Hepatocyte (in vitro differentiated cells): ENCODE measurements around the gene SKAP1. TPM values are rescaled to one million over a fixed set of nuclear protein-coding genes. Genes with fewer than 3 reads are reported as not detected.

Experiments
- DNase-seq: peaks from one replicate; pipeline ENCODE4 v3.0.0-alpha.2; 2016; ENCODE audit warnings: low spot score
- H2AFZ ChIP-seq: fragments of 200-600 bp; sonication (generic); 2 replicates; pipeline ENCODE4 v1.6.0; 2016; ENCODE audit warnings: antibody characterized with exemption, mild to moderate bottlenecking
- H3K27ac ChIP-seq: fragments of 200-600 bp; sonication (generic); 2 replicates; pipeline ENCODE4 v1.5.1; 2016; ENCODE audit warnings: mild to moderate bottlenecking
- H3K27me3 ChIP-seq: fragments of 200-600 bp; sonication (generic); 2 replicates; pipeline ENCODE4 v1.6.1; 2016
- H3K36me3 ChIP-seq: fragments of 200-600 bp; sonication (generic); replicated peaks from 2 replicates; pipeline ENCODE4 v1.5.1; 2016; ENCODE audit warnings: low read depth; ENCODE audit not compliant: insufficient read depth
- H3K4me1 ChIP-seq: fragments of 200-600 bp; sonication (generic); 2 replicates; pipeline ENCODE4 v1.5.1; 2016; ENCODE audit warnings: mild to moderate bottlenecking, moderate library complexity; ENCODE audit not compliant: insufficient read depth
- H3K4me2 ChIP-seq: fragments of 200-600 bp; sonication (generic); 2 replicates; pipeline ENCODE4 v1.6.0; 2016
- H3K4me3 ChIP-seq: fragments of 200-600 bp; sonication (generic); 2 replicates; pipeline ENCODE4 v1.5.1; 2016; ENCODE audit warnings: mild to moderate bottlenecking
- H3K79me2 ChIP-seq: fragments of 200-600 bp; sonication (generic); 2 replicates; pipeline ENCODE4 v1.6.0; 2017; ENCODE audit warnings: mild to moderate bottlenecking
- H3K9me2 ChIP-seq: fragments of 200-600 bp; sonication (generic); replicated peaks from 2 replicates; pipeline ENCODE4 v1.6.0; 2017; ENCODE audit warnings: mild to moderate bottlenecking; ENCODE audit not compliant: insufficient read depth
- H3K9me3 ChIP-seq: fragments of 200-600 bp; sonication (generic); 2 replicates; pipeline ENCODE4 v1.5.1; 2016; ENCODE audit warnings: low read depth, mild to moderate bottlenecking
- H4K20me1 ChIP-seq: fragments of 200-600 bp; sonication (generic); 2 replicates; pipeline ENCODE4 v1.6.0; 2016; ENCODE audit warnings: mild to moderate bottlenecking; ENCODE audit not compliant: insufficient read depth, poor library complexity, severe bottlenecking
- CTCF ChIP-seq: fragments of 200-600 bp; sonication (generic); IDR thresholded peaks from 2 replicates; pipeline ENCODE4 v1.5.1; 2016; ENCODE audit warnings: antibody characterized with exemption, mild to moderate bottlenecking; ENCODE audit not compliant: poor library complexity
- EZH2 ChIP-seq: fragments of 200-600 bp; sonication (generic); IDR thresholded peaks from 2 replicates; pipeline ENCODE4 v1.6.1; 2016; ENCODE audit warnings: antibody characterized with exemption, mild to moderate bottlenecking, borderline replicate concordance
- EZH2phosphoT487 ChIP-seq: fragments of 200-600 bp; sonication (generic); IDR thresholded peaks from one replicate; pipeline ENCODE4 v1.6.1; 2018; ENCODE audit warnings: antibody characterized with exemption, mild to moderate bottlenecking, low read depth, moderate library complexity; ENCODE audit not compliant: unreplicated experiment, severe bottlenecking
- WGBS: methylation state at CpG from one replicate; pipeline ENCODE4 v1.1.6; 2016; ENCODE audit warnings: low lambda C conversion rate; ENCODE audit errors: missing lambda C conversion rate; 5-methylcytosine and 5-hydroxymethylcytosine counted together
- polyA plus RNA-seq: library from polyadenylated mRNA; unstranded; fragments of >200 nt; fragmentation: Nextera tagmentation; extraction: Ambion mirVana; gene quantifications from 2 replicates; pipeline ENCODE4 v1.2.1, GENCODE V29; 2016
- total RNA-seq: library from RNA; depleted of rRNA; stranded (reverse); fragments of >200 nt; gene quantifications from 2 replicates; pipeline ENCODE4 v1.2.3, GENCODE V29; 2014

The SKAP1 gene
- total and polyA plus RNA-seq, 2 experiments from 2014 or later, result 1.4 to 3.0 TPM

GRCh38 chr17:48335858-48336500, 94.0 kb downstream of the SKAP1 start:
- WGBS, result 1% methylated on average over 5 of the region's 5 CpGs
- TF ChIP-seq EZH2 (no peak), CTCF (peak; percentile 71)
- Histone ChIP-seq H3K79me2 (no peaks in the 10 kb centered on the region), H3K27me3 (peaks cover 32% of the 10 kb centered on the region), H3K4me1 (no peaks in the 10 kb centered on the region), H3K27ac (no peak overlapping the region), H3K4me3 (no peak overlapping the region), H3K4me2 (no peak overlapping the region), H3K36me3 (no peaks in the 10 kb centered on the region), H4K20me1 (no peaks in the 10 kb centered on the region), H2AFZ (no peak overlapping the region), H3K9me3 (no peaks in the 10 kb centered on the region), H3K9me2 (no peaks in the 10 kb centered on the region)
- DNase-seq, result peak; percentile 54

GRCh38 chr17:48335146-48335784, 94.7 kb downstream of the SKAP1 start:
- TF ChIP-seq EZH2phosphoT487, result no peak
- TF ChIP-seq CTCF, result no peak
- no peak for TF ChIP-seq EZH2
- H3K79me2 ChIP-seq, result no peaks in the 10 kb centered on the region
- no peaks in the 10 kb centered on the region for H3K4me1 ChIP-seq
- no peaks in the 10 kb centered on the region for H4K20me1 ChIP-seq
- H3K4me2 ChIP-seq, result no peak overlapping the region
- no peaks in the 10 kb centered on the region for H3K36me3 ChIP-seq
- H3K9me3 ChIP-seq, result no peaks in the 10 kb centered on the region
- H3K27ac ChIP-seq, result no peak overlapping the region
- DNase-seq, result no peak
- no peak overlapping the region for H2AFZ ChIP-seq
- no peaks in the 10 kb centered on the region for H3K9me2 ChIP-seq
- H3K4me3 ChIP-seq, result no peak overlapping the region
- H3K27me3 ChIP-seq, result peaks cover 33% of the 10 kb centered on the region

GRCh38 chr17:48333034-48333530, 96.9 kb downstream of the SKAP1 start:
- TF ChIP-seq EZH2phosphoT487, result no peak
- 81% methylated on average over 1 of the region's 1 CpG for WGBS
- no peak for DNase-seq
- peaks cover 44% of the 10 kb centered on the region for H3K27me3 ChIP-seq
- no peak overlapping the region for H2AFZ ChIP-seq
- no peaks in the 10 kb centered on the region for H3K36me3 ChIP-seq
- H4K20me1 ChIP-seq, result no peaks in the 10 kb centered on the region
- no peak overlapping the region for H3K4me3 ChIP-seq
- no peak overlapping the region for H3K27ac ChIP-seq
- no peaks in the 10 kb centered on the region for H3K9me2 ChIP-seq
- no peaks in the 10 kb centered on the region for H3K4me1 ChIP-seq
- no peaks in the 10 kb centered on the region for H3K79me2 ChIP-seq
- no peaks in the 10 kb centered on the region for H3K9me3 ChIP-seq
- H3K4me2 ChIP-seq, result no peak overlapping the region

GRCh38 chr17:48330887-48331286, 99.1 kb downstream of the SKAP1 start:
- no peaks in the 10 kb centered on the region for H3K4me1 ChIP-seq
- no peak overlapping the region for H3K4me2 ChIP-seq
- H2AFZ ChIP-seq, result no peak overlapping the region
- no peak overlapping the region for H3K4me3 ChIP-seq
- 57% methylated on average over 4 of the region's 4 CpGs for WGBS
- H3K79me2 ChIP-seq, result no peaks in the 10 kb centered on the region
- TF ChIP-seq EZH2phosphoT487 (no peak), CTCF (no peak), EZH2 (no peak)
- no peak overlapping the region for H3K27ac ChIP-seq
- peaks cover 31% of the 10 kb centered on the region for H3K27me3 ChIP-seq
- no peaks in the 10 kb centered on the region for H4K20me1 ChIP-seq
- H3K36me3 ChIP-seq, result no peaks in the 10 kb centered on the region
- H3K9me2 ChIP-seq, result no peaks in the 10 kb centered on the region
- no peaks in the 10 kb centered on the region for H3K9me3 ChIP-seq
- DNase-seq, result no peak
